Mesenchymal stem cell (in vitro differentiated cells and primary cell): ENCODE measurements around the gene SH3D19.

Source experiments
- DNase-seq: peaks from one replicate; pipeline ENCODE4 v3.0.0-alpha.2; 2013
- H2AFZ ChIP-seq: one replicate; pipeline ENCODE4 v1.6.1; 2013; ENCODE audit warnings: low read depth, mild to moderate bottlenecking, control low read depth, inconsistent platforms, low read length, moderate library complexity
- H2AK5ac ChIP-seq: 2 replicates; pipeline ENCODE4 v1.6.1; 2013; ENCODE audit warnings: low read length, moderate library complexity, mild to moderate bottlenecking, inconsistent platforms; ENCODE audit not compliant: severe bottlenecking
- H2BK120ac ChIP-seq: one replicate; pipeline ENCODE4 v1.6.1; 2013; ENCODE audit warnings: low read depth, mild to moderate bottlenecking, inconsistent platforms, low read length, moderate library complexity
- H2BK12ac ChIP-seq, 2 experiments: one replicate each; pipeline ENCODE4 v1.6.1; 2013; ENCODE audit warnings: inconsistent platforms in 2 of 2, low read length in 2 of 2, mild to moderate bottlenecking in 2 of 2, moderate library complexity in 2 of 2, control low read depth in 1 of 2
- H2BK15ac ChIP-seq: one replicate; pipeline ENCODE4 v1.6.1; 2013; ENCODE audit warnings: mild to moderate bottlenecking, low read depth, inconsistent platforms; ENCODE audit not compliant: poor library complexity, severe bottlenecking
- H2BK5ac ChIP-seq: 2 replicates; pipeline ENCODE4 v1.6.1; 2013; ENCODE audit warnings: low read depth, mild to moderate bottlenecking, low read length, control low read depth, inconsistent platforms; ENCODE audit not compliant: poor library complexity, severe bottlenecking
- H3K14ac ChIP-seq, 2 experiments: one replicate each; pipeline ENCODE4 v1.6.1; 2013; ENCODE audit warnings: inconsistent platforms in 2 of 2, low read length in 2 of 2, control low read depth in 1 of 2, mild to moderate bottlenecking in 1 of 2, moderate library complexity in 1 of 2
- H3K18ac ChIP-seq, 2 experiments: one replicate each; pipeline ENCODE4 v1.6.1; 2013; ENCODE audit warnings: inconsistent platforms in 2 of 2, low read length in 2 of 2, control low read depth in 1 of 2, low read depth in 1 of 2, mild to moderate bottlenecking in 1 of 2
- H3K23ac ChIP-seq, 2 experiments: one replicate each; pipeline ENCODE4 v1.6.1; 2013; ENCODE audit warnings: inconsistent platforms in 2 of 2, low read length in 2 of 2, mild to moderate bottlenecking in 2 of 2, moderate library complexity in 2 of 2, control low read depth in 1 of 2
- H3K27ac ChIP-seq: 2 replicates; pipeline ENCODE4 v1.5.1; 2013; ENCODE audit warnings: mild to moderate bottlenecking, moderate library complexity, low read length, control low read depth, inconsistent platforms; ENCODE audit not compliant: poor library complexity, severe bottlenecking
- H3K27me3 ChIP-seq, 2 experiments: 2 replicates each; pipeline versions ENCODE4 v1.6.1 to v1.7.0; 2013; ENCODE audit warnings: low read length in 2 of 2, mild to moderate bottlenecking in 2 of 2, moderate library complexity in 2 of 2, control low read depth in 1 of 2, inconsistent platforms in 1 of 2; ENCODE audit not compliant: control insufficient read depth in 1 of 2, insufficient read depth in 1 of 2
- H3K36me3 ChIP-seq, 2 experiments: 2 replicates each; pipeline versions ENCODE4 v1.6.1 to v1.7.0; 2013; ENCODE audit warnings: low read length in 2 of 2, control low read depth in 1 of 2, inconsistent platforms in 1 of 2, low read depth in 1 of 2, mild to moderate bottlenecking in 1 of 2; ENCODE audit not compliant: insufficient read depth in 2 of 2, control insufficient read depth in 1 of 2
- H3K4ac ChIP-seq, 2 experiments: one replicate each; pipeline ENCODE4 v1.6.1; 2013; ENCODE audit warnings: inconsistent platforms in 2 of 2, low read length in 2 of 2, mild to moderate bottlenecking in 2 of 2, moderate library complexity in 2 of 2, control low read depth in 1 of 2, low read depth in 1 of 2
- H3K4me1 ChIP-seq: 2 replicates; pipeline ENCODE4 v1.6.1; 2013; ENCODE audit warnings: low read depth, low read length, control low read depth; ENCODE audit not compliant: control insufficient read depth, insufficient read depth
- H3K4me2 ChIP-seq: 2 replicates; pipeline ENCODE4 v1.6.1; 2013; ENCODE audit warnings: low read length, mild to moderate bottlenecking, inconsistent platforms; ENCODE audit not compliant: poor library complexity, severe bottlenecking
- H3K4me3 ChIP-seq, 2 experiments: 2 replicates each; pipeline versions ENCODE4 v1.5.1 to v1.7.0; 2013; ENCODE audit warnings: low read length in 2 of 2, mild to moderate bottlenecking in 2 of 2, control low read depth in 1 of 2, low read depth in 1 of 2; ENCODE audit not compliant: insufficient read depth in 1 of 2
- H3K79me1 ChIP-seq: replicated peaks from 2 replicates; pipeline ENCODE4 v1.6.1; 2013; ENCODE audit warnings: mild to moderate bottlenecking, control low read depth, low read length, inconsistent platforms; ENCODE audit not compliant: poor library complexity, severe bottlenecking
- H3K9ac ChIP-seq: 2 replicates; pipeline ENCODE4 v1.7.0; 2013; ENCODE audit warnings: mild to moderate bottlenecking, low read length, moderate library complexity
- H3K9me3 ChIP-seq: 2 replicates; pipeline ENCODE4 v1.7.0; 2013; ENCODE audit warnings: mild to moderate bottlenecking, low read length; ENCODE audit not compliant: control insufficient read depth
- H4K8ac ChIP-seq: one replicate; pipeline ENCODE4 v1.6.1; 2013; ENCODE audit warnings: inconsistent platforms, mild to moderate bottlenecking, low read length, moderate library complexity
- H4K91ac ChIP-seq: one replicate; pipeline ENCODE4 v1.6.1; 2013; ENCODE audit warnings: mild to moderate bottlenecking, low read length, inconsistent platforms
- WGBS: methylation state at CpG from one replicate; pipeline ENCODE4 v1.1.7; 2013; ENCODE audit warnings: mixed read lengths; 5-methylcytosine and 5-hydroxymethylcytosine counted together

Gene SH3D19

DNA sequence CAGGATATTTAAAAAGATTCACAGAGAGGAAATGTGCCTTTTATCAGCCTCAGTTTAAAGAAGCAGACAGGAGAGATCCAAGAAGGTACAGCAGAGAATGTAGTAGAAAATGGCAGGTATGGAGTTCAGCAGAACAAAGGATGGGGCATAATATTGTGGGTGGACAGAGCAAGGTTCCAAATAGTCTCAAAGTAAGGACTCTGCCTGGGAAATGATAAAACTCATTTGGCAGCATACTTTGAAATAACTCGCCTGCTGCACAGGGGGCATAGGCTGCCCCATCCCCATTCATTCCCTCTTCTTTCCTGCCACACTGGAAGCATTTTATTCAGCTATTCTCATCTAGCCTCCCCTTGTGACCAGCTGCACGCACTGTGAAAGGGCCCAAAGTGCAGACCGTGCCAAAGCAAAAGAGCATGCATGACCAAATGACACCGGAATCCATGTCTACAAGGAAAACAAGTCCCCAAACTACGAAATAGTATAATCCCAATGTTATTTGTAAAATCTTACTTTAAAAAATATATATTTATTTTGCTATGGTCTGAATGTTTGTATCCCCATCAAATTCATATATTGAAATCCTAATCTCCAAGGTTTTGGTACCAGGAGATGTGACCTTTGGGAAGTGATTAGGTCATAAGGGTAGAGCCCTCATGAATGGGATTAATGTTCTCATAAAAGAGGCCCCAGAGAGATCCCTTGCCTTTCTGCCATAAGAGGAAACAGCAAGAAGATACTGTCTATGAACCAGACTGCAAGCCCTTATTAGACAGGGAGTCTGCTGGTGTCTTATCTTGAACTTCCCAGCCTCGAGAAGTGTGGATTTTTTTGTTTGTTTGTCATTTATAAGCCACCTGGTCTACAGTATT is 125.8 kb downstream of the SH3D19 start:
- 96% methylated on average over 3 of the region's 6 CpGs for whole genome bisulfite sequencing

DNA sequence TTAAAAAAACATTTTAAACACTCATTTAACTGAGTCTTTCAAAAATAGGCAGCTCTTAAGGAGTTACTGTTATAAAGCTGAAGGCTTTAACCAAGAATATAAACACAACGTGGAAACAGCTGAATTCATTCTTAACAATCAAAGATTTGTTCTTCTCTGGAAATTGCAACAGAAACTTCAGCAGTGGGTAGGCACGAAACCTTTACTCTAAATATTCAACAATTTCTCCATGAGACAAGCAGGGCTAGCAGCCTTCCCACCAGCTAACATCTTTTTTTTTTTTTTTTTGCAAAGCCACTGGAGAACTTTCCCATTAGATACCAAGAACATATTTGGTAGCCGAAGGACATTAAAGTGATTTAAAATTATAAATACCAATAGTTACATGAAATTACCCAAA is 126.7 kb downstream of the SH3D19 start:
- H3K79me1 ChIP-seq = peaks cover 19% of the 10 kb centered on the region
- no peak overlapping the region for H3K4ac ChIP-seq
- no peak overlapping the region for H3K23ac ChIP-seq
- H3K4me1 ChIP-seq = peaks cover 5% of the 10 kb centered on the region
- no peak overlapping the region for H3K4me2 ChIP-seq
- H3K9me3 ChIP-seq = no peaks in the 10 kb centered on the region
- H3K18ac ChIP-seq = no peak overlapping the region
- no peak overlapping the region for H3K27ac ChIP-seq
- no peak overlapping the region for H2BK120ac ChIP-seq
- WGBS = 48% methylated on average over 2 of the region's 3 CpGs
- peak overlapping the region in 1 of 2 experiments; percentile 45 for H3K4me3 ChIP-seq
- H2AK5ac ChIP-seq = no peak overlapping the region
- no peak overlapping the region for H2BK12ac ChIP-seq
- H4K8ac ChIP-seq = no peak overlapping the region
- H2AFZ ChIP-seq = no peak overlapping the region
- H3K14ac ChIP-seq = no peak overlapping the region
- no peak overlapping the region for H2BK15ac ChIP-seq
- H3K9ac ChIP-seq = peak overlapping the region; percentile 83
- peak; percentile 59 for DNase-seq
- H3K36me3 ChIP-seq = no peaks in the 10 kb centered on the region
- H3K27me3 ChIP-seq = no peaks in the 10 kb centered on the region
- H4K91ac ChIP-seq = no peak overlapping the region
- no peak overlapping the region for H2BK5ac ChIP-seq

More for the DNA sequence above, 125.8 kb downstream of the SH3D19 start:
- Histone ChIP-seq H3K27ac (no peak overlapping the region), H4K91ac (peak overlapping the region; percentile 84), H3K4me2 (no peak overlapping the region), H2BK120ac (no peak overlapping the region), H3K36me3 (no peaks in the 10 kb centered on the region), H2BK5ac (no peak overlapping the region), H3K4me3 (peak overlapping the region in 1 of 2 experiments; percentile 45), H3K4me1 (peaks cover 5% of the 10 kb centered on the region), H4K8ac (peak overlapping the region; percentile 47), H3K9me3 (no peaks in the 10 kb centered on the region), H3K23ac (no peak overlapping the region), H3K18ac (peak overlapping the region in 1 of 2 experiments; percentile 66), H2AFZ (no peak overlapping the region), H3K4ac (peak overlapping the region in 1 of 2 experiments; percentile 58), H2BK15ac (no peak overlapping the region), H3K79me1 (peaks cover 19% of the 10 kb centered on the region), H3K27me3 (no peaks in the 10 kb centered on the region), H2BK12ac (peak overlapping the region in 1 of 2 experiments; percentile 90), H2AK5ac (no peak overlapping the region), H3K9ac (peak overlapping the region; percentile 83), H3K14ac (no peak overlapping the region)
- no peak for DNase-seq

DNA sequence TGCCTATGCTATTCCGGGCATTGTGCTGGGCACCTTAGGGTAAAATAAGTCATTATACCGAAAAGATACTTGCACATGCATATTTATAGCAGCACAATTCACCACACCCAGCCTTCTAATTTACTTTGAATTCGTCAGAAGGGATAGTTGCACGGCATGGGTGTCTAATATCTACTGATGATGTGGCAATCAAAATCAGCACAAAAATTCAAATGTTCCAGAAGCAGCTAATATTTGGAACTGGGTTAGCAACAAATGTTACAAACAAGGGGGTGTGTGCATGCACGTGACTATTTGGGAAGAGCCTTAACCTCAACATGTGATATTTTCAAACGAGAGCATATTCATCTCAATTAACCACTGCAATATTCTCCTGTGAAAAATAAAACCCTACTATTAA is 128.2 kb downstream of the SH3D19 start:
- H4K91ac ChIP-seq = no peak overlapping the region
- H3K4ac ChIP-seq = no peak overlapping the region
- no peak overlapping the region for H2AK5ac ChIP-seq
- no peak overlapping the region for H3K4me2 ChIP-seq
- H2AFZ ChIP-seq = no peak overlapping the region
- H2BK12ac ChIP-seq = no peak overlapping the region
- peaks cover 18% of the 10 kb centered on the region for H3K79me1 ChIP-seq
- no peak overlapping the region for H3K18ac ChIP-seq
- H3K14ac ChIP-seq = no peak overlapping the region
- no peak overlapping the region for H2BK5ac ChIP-seq
- H3K27ac ChIP-seq = no peak overlapping the region
- peaks cover 3% of the 10 kb centered on the region for H3K4me1 ChIP-seq
- H3K36me3 ChIP-seq = no peaks in the 10 kb centered on the region
- H3K4me3 ChIP-seq = peak overlapping the region in 1 of 2 experiments; percentile 1
- no peak overlapping the region for H2BK15ac ChIP-seq
- no peaks in the 10 kb centered on the region for H3K9me3 ChIP-seq
- H3K23ac ChIP-seq = no peak overlapping the region
- peak overlapping the region; percentile 93 for H3K9ac ChIP-seq
- no peak overlapping the region for H2BK120ac ChIP-seq
- H3K27me3 ChIP-seq = no peaks in the 10 kb centered on the region
- H4K8ac ChIP-seq = no peak overlapping the region
- no peak for DNase-seq
- WGBS = 95% methylated on average over 5 of the region's 6 CpGs

DNA sequence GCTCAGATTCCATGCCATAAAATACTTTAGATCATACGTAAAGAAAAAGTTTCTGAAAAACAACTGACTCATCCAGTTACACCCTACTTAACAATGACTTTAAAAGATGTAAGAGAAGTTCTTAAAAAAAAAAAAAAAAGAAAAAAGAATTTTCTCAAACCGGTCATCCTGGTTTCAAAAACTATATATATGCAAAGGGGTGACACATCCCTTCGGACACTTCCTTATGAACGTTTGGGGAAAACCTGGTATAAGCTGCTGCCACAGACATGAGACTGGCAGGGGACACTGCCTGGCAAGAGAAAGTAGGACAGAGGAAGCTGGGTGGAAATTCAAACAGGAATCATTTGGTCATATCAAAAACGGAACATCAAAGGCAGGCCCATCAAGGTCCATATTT is 129.6 kb downstream of the SH3D19 start:
- no peak overlapping the region for H2AFZ ChIP-seq

More for the DNA sequence above, 129.6 kb downstream of the SH3D19 start:
- no peak overlapping the region for H2BK12ac ChIP-seq
- peak overlapping the region; percentile 14 for H2BK5ac ChIP-seq
- H3K18ac ChIP-seq = no peak overlapping the region
- H4K91ac ChIP-seq = no peak overlapping the region
- H3K4me3 ChIP-seq = peak overlapping the region in 1 of 2 experiments; percentile 19
- H3K9me3 ChIP-seq = no peaks in the 10 kb centered on the region
- peaks cover 19% of the 10 kb centered on the region for H3K79me1 ChIP-seq
- DNase-seq = peak; percentile 43
- 20% methylated on average over 1 of the region's 5 CpGs for WGBS
- no peak overlapping the region for H4K8ac ChIP-seq
- H3K27me3 ChIP-seq = no peaks in the 10 kb centered on the region
- peak overlapping the region; percentile 93 for H3K9ac ChIP-seq
- H3K23ac ChIP-seq = no peak overlapping the region
- no peak overlapping the region for H3K4me2 ChIP-seq
- H3K14ac ChIP-seq = no peak overlapping the region
- no peak overlapping the region for H2AK5ac ChIP-seq
- no peak overlapping the region for H2BK15ac ChIP-seq
- H2BK120ac ChIP-seq = no peak overlapping the region
- peaks cover 3% of the 10 kb centered on the region for H3K4me1 ChIP-seq
- H3K4ac ChIP-seq = no peak overlapping the region
- H3K36me3 ChIP-seq = no peaks in the 10 kb centered on the region
- H3K27ac ChIP-seq = peak overlapping the region; percentile 21
